ENCODE measurements around the gene ADAP1.

Gene ADAP1

DNA sequence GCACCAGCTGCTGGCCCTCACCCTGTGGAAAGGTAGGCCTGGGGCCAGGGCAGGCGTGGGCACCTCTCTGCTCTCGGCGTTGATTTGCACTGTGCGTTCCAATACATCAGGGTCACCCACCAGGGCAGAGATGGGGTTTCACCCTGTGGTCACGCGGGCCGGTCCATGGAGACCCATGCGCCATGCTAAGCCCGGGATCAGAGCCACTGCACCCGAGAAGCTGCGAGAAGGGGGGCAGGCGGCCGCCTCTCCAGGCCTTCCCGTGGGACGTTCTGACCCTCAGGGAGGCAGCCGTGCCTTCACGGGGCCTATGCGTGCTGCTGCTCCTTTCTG lies 67.0 kb downstream of the ADAP1 start:
- Histone ChIP-seq H3K27ac (ENCODE audit: low read depth, low read length, poor library complexity, severe bottlenecking) (no peak overlapping the region), H3F3A (ENCODE audit: insufficient read depth, low read length) (no peaks in the 10 kb centered on the region), H3K27me3 (ENCODE audit: insufficient read depth, low read length) (no peaks in the 10 kb centered on the region), H2AFZ (ENCODE audit: low read length) (no peak overlapping the region), H3K4me1 (ENCODE audit: insufficient read depth, low read length, severe bottlenecking) (no peaks in the 10 kb centered on the region), H3K9me3 (ENCODE audit: low read length) (no peaks in the 10 kb centered on the region), H3K79me2 (ENCODE audit: insufficient read depth, low read length) (no peaks in the 10 kb centered on the region; the same call in none of the 2 replicates), H3K4me3 (ENCODE audit: low read depth, low read length, poor library complexity, severe bottlenecking) (no peak overlapping the region), H3K9me2 (ENCODE audit: low read depth, low read length) (no peaks in the 10 kb centered on the region), H3K4me2 (ENCODE audit: low read length) (no peak overlapping the region), H3K36me3 (ENCODE audit: insufficient read depth, low read length) (peaks cover 36% of the 10 kb centered on the region), H4K20me1 (ENCODE audit: insufficient read depth, low read length) (no peaks in the 10 kb centered on the region), H3K9ac (ENCODE audit: low read length) (no peak overlapping the region)
- TF ChIP-seq, protein P1, sequence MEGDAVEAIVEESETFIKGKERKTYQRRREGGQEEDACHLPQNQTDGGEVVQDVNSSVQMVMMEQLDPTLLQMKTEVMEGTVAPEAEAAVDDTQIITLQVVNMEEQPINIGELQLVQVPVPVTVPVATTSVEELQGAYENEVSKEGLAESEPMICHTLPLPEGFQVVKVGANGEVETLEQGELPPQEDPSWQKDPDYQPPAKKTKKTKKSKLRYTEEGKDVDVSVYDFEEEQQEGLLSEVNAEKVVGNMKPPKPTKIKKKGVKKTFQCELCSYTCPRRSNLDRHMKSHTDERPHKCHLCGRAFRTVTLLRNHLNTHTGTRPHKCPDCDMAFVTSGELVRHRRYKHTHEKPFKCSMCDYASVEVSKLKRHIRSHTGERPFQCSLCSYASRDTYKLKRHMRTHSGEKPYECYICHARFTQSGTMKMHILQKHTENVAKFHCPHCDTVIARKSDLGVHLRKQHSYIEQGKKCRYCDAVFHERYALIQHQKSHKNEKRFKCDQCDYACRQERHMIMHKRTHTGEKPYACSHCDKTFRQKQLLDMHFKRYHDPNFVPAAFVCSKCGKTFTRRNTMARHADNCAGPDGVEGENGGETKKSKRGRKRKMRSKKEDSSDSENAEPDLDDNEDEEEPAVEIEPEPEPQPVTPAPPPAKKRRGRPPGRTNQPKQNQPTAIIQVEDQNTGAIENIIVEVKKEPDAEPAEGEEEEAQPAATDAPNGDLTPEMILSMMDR (IDR thresholded peaks at IDR 0.05; ENCODE audit: low read length), result no peak
- no peak for TF ChIP-seq EZH2 (IDR thresholded peaks at IDR 0.05; ENCODE audit: borderline replicate concordance, low read length)

DNA sequence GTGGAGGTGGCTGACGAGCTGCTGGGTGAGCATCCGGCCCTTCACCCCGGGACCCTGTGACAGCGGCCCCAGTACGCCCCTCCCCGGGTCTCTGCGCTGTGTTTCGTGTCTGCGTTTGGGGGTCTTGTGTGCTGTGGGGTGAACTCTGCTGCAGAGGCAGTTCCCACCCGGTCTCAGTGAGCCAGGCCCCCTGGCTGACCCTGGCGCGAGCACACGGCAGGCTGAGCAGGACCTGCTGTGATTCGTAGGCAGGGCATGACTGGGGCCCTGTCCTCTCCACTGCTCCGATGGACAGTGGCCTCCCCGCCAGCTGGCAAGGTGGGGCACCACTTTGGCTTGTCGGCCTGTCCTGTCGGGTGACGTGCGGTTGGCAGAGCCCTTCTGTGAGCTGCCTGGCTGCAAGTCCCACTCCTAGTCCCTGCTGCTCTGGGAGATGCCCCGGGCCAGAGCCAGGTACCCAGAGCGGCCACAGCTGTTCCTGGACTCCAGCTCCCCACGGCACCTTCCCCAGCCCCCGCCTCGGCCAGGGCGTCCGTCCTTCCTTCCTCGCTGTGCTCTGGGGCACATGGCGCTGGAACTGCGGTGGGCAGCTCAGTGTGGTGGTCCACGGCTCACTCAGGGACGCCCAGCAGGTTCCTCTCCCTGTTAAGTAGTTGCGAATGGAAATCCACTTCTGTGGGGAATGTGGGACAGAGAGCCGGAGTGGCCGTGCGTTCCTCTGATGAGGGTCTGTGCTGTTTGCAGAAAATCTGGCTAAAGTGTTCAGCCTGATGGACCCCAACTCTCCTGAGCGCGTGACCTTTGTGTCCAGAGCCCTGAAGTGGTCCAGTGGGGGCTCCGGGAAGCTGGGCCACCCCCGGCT lies 67.6 kb downstream of the ADAP1 start:
- Histone ChIP-seq H3K4me1 (ENCODE audit: insufficient read depth, low read length, severe bottlenecking) (no peaks in the 10 kb centered on the region), H4K20me1 (ENCODE audit: insufficient read depth, low read length) (no peaks in the 10 kb centered on the region), H3K4me3 (ENCODE audit: low read depth, low read length, poor library complexity, severe bottlenecking) (no peak overlapping the region), H3K36me3 (ENCODE audit: insufficient read depth, low read length) (peaks cover 34% of the 10 kb centered on the region), H3K9me2 (ENCODE audit: low read depth, low read length) (no peaks in the 10 kb centered on the region), H2AFZ (ENCODE audit: low read length) (no peak overlapping the region), H3K27ac (ENCODE audit: low read depth, low read length, poor library complexity, severe bottlenecking) (no peak overlapping the region), H3K9me3 (ENCODE audit: low read length) (no peaks in the 10 kb centered on the region), H3F3A (ENCODE audit: insufficient read depth, low read length) (no peaks in the 10 kb centered on the region), H3K9ac (ENCODE audit: low read length) (no peak overlapping the region), H3K79me2 (ENCODE audit: insufficient read depth, low read length) (peaks cover 4% of the 10 kb centered on the region), H3K27me3 (ENCODE audit: insufficient read depth, low read length) (no peaks in the 10 kb centered on the region), H3K4me2 (ENCODE audit: low read length) (no peak overlapping the region)
- TF ChIP-seq EZH2 (IDR thresholded peaks at IDR 0.05; ENCODE audit: borderline replicate concordance, low read length), result no peak
- TF ChIP-seq, protein P1 (IDR thresholded peaks at IDR 0.05; ENCODE audit: low read length), result no peak

DNA sequence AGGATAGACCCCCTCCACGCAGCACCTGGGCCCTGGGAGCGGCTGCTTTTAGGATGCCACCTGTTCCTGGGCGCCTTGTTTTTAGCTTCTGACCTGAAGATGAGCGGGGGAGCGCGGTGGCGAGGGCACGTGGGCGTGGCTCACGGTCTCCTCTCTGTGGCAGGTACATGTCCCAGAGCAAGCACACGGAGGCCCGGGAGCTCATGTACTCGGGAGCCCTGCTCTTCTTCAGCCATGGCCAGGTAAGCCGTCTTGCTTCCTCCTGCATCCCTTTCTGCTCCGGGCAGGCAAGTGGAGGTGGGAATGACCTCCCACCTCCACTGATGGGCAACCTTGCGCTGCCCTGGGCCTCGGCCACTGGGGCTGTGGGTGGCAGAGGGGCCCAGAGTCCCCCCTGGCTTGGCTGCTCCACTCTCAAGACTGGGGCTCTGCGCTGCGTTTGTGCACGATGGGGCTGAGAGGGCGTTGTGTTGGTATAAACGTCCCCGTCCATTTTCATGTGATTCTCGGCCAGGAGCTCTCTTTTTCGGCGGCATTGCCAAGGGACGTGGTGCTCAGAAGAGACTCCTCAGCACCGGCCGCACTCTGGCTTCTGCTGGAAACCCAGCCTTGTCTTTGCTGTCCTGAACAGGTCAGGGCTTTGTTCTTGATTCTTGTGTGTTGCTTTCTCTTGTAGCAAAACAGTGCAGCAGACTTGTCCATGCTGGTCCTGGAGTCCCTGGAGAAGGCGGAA lies 68.4 kb downstream of the ADAP1 start:
- TF ChIP-seq, protein P1 (IDR thresholded peaks at IDR 0.05; ENCODE audit: low read length), result no peak
- TF ChIP-seq EZH2 (IDR thresholded peaks at IDR 0.05; ENCODE audit: borderline replicate concordance, low read length), result no peak
- H3F3A ChIP-seq (ENCODE audit: insufficient read depth, low read length), result no peaks in the 10 kb centered on the region
- H3K27me3 ChIP-seq (ENCODE audit: insufficient read depth, low read length), result no peaks in the 10 kb centered on the region
- H3K4me2 ChIP-seq (ENCODE audit: low read length), result no peak overlapping the region
- no peaks in the 10 kb centered on the region for H3K9me3 ChIP-seq (ENCODE audit: low read length)
- no peak overlapping the region for H3K27ac ChIP-seq (ENCODE audit: low read depth, low read length, poor library complexity, severe bottlenecking)
- H3K4me1 ChIP-seq (ENCODE audit: insufficient read depth, low read length, severe bottlenecking), result no peaks in the 10 kb centered on the region
- peaks cover 28% of the 10 kb centered on the region for H3K36me3 ChIP-seq (ENCODE audit: insufficient read depth, low read length)
- no peak overlapping the region for H3K9ac ChIP-seq (ENCODE audit: low read length)
- H3K79me2 ChIP-seq (ENCODE audit: insufficient read depth, low read length), result peaks cover 11% of the 10 kb centered on the region
- no peaks in the 10 kb centered on the region for H3K9me2 ChIP-seq (ENCODE audit: low read depth, low read length)
- no peak overlapping the region for H2AFZ ChIP-seq (ENCODE audit: low read length)
- no peak overlapping the region for H3K4me3 ChIP-seq (ENCODE audit: low read depth, low read length, poor library complexity, severe bottlenecking)
- no peaks in the 10 kb centered on the region for H4K20me1 ChIP-seq (ENCODE audit: insufficient read depth, low read length)
